WI38 (cell line): Measurements from ENCODE around the gene ETF1.

Experiments
- H3K4me3 ChIP-seq: 2 replicates; pipeline ENCODE4 v1.5.1; 2011; ENCODE audit warnings: low read depth, mild to moderate bottlenecking, control low read depth, low read length
- TF ChIP-seq, protein P1 (sequence below): IDR thresholded peaks from 2 replicates; pipeline ENCODE4 v1.5.1; 2012; ENCODE audit warnings: low read depth, mild to moderate bottlenecking, control low read depth, low read length

Gene ETF1

DNA sequence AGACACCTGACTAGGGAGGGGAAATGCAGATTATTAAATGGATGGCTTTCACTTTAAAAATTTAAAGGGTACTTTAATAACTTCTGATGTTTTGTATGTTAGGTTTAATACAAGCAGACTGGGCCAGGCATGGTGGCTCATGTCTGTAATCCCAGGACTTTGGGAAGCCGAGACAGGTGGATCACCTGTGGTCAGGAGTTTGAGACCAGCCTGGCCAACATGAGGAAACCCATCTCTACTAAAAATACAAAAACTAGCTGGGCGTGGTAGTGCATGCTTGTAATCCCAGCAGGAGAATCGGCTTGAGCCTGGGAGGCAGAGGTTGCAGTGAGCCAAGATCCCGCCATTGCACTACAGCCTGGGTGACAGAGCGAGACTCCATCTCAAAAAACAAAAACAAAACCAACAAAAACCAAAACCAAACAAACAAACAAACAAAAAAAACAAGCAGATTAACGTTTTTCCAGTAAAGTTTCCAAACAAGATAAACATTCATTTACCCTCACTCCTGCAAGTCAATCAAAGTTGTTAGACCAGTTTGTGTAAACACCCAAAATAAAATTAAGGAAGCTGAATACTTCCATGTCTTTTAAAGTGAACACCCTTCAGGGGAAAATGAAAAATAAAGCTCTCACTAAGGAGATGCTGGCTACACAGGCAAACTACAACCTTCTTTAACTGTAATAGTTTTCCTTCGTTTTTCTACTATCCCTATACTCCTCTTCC, 14.1 kb downstream of the ETF1 start:
- TF ChIP-seq, protein P1, sequence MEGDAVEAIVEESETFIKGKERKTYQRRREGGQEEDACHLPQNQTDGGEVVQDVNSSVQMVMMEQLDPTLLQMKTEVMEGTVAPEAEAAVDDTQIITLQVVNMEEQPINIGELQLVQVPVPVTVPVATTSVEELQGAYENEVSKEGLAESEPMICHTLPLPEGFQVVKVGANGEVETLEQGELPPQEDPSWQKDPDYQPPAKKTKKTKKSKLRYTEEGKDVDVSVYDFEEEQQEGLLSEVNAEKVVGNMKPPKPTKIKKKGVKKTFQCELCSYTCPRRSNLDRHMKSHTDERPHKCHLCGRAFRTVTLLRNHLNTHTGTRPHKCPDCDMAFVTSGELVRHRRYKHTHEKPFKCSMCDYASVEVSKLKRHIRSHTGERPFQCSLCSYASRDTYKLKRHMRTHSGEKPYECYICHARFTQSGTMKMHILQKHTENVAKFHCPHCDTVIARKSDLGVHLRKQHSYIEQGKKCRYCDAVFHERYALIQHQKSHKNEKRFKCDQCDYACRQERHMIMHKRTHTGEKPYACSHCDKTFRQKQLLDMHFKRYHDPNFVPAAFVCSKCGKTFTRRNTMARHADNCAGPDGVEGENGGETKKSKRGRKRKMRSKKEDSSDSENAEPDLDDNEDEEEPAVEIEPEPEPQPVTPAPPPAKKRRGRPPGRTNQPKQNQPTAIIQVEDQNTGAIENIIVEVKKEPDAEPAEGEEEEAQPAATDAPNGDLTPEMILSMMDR, result no peak
- no peak overlapping the region for H3K4me3 ChIP-seq

GRCh38 chr5:138528208-138528607, 14.8 kb downstream of the ETF1 start:
- no peak overlapping the region for H3K4me3 ChIP-seq
- TF ChIP-seq, protein P1, result no peak

DNA sequence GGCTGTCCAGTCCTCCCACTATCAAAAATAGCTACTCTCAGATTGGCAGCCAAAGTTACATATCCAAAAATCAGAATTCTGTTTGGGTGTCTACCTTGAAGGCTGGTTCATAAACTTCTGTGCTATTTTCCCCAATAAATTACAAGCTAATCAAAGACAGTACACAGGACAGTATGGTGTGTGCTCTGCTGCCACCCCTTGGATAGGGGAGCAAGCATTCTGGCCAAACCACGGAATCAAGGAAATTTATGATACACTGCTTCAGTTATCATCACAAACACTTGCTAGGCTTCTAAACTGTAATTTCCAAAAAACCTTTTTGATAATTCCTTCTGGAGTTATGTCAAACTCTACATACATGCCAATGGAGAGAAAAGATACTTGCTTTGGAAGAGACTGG, 15.9 kb downstream of the ETF1 start:
- TF ChIP-seq, protein P1, result no peak
- H3K4me3 ChIP-seq, result no peak overlapping the region

DNA sequence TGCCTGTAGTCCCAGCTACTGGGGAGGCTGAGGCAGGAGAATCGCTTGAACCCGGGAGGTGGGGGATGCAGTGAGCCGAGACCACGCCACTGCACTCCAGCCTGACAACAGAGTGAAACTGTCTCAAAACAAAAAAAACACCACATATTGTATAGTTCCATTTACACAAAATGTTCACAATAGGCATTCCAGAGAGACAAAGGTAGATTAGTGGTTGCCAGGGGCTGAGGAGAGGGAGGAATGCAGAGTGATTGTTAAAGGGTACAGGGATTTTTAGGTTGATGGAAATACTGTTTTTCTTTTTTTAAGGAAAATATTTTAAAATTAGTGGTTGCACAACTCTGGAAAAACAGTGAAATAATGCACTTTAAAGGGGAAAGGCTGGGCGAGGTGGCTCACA, 19.6 kb downstream of the ETF1 start:
- TF ChIP-seq, protein P1, result no peak
- no peak overlapping the region for H3K4me3 ChIP-seq

DNA sequence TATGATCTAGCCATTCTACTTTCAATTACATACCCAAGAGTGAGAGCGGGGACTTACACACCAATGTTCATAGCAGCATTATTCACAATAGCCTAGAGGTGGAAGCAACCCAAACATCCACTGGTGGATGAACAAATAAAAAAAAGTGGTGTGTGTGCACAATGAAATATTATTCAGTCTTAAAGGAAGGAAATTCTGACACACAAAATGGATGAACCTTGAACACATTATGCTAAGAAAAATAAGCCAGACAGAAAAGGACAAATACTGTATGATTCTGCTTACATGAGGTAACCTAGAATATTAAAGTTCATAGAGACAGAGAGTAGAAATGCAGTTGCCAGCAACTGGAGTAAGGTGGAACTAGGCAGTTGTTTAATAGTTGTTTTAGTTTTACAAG, 22.1 kb downstream of the ETF1 start:
- no peak overlapping the region for H3K4me3 ChIP-seq
- TF ChIP-seq, protein P1, result no peak

GRCh38 chr5:138517437-138517836, 25.6 kb downstream of the ETF1 start:
- no peak overlapping the region for H3K4me3 ChIP-seq
- TF ChIP-seq, protein P1, result no peak

DNA sequence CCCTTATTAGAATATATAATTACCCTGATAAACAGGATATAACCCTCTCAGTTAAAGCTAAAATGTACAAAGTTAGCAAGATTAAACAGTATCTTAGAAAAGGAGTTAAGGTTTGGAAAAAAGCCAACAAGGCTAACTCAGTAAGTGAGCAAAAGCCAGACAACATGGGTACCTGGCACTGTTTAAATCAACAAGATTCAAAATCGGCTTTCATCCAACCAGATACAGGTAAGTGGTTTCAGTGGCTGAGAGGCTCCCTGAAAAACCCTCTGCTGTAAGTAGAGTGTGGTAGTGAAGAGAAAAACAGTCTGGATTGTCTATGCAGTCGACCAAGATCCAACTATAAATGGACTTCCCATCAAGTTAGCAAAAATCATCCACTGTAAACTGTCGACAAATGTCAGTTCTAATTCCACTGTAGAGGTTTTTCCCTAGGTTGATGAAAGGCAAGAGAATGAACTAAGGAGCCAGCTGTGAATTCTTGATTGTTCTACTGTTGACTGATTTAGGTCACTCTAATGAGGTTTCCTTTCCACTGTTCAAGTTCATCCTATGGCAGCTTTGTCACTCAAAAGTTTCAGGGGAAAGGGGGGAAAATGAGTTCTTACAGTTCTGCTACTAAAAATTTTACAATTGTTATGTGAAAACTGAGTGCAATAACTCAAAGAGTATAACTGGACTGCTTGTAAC, 27.3 kb downstream of the ETF1 start:
- no peak overlapping the region for H3K4me3 ChIP-seq
- TF ChIP-seq, protein P1, result no peak
